Osteocyte (in vitro differentiated cells): Measurements from ENCODE around the gene TRMT112. TPM values are rescaled to one million over a fixed set of nuclear protein-coding genes. Genes with fewer than 3 reads are reported as not detected.
A peak's percentile ranks its signal among the peaks of the same experiment; 100 is the strongest.
"Not testable (repeated sequence)": the region's sequence is repeated elsewhere in the genome, so short reads cannot be mapped to it uniquely, and the experiment has no call there.

Source experiments
- DNase-seq: peaks from one replicate; pipeline ENCODE4 v3.0.0; 2021; ENCODE audit warnings: mixed read lengths; ENCODE audit not compliant: unreplicated experiment; ENCODE audit errors: extremely low spot score
- H3K27ac Mint-ChIP-seq: one replicate; pipeline ENCODE4 v1.8.0; 2021; ENCODE audit warnings: mild to moderate bottlenecking, mixed read lengths; ENCODE audit not compliant: unreplicated experiment
- H3K27me3 Mint-ChIP-seq: one replicate; pipeline ENCODE4 v1.8.0; 2021; ENCODE audit warnings: mixed read lengths; ENCODE audit not compliant: unreplicated experiment
- H3K36me3 Mint-ChIP-seq: one replicate; pipeline ENCODE4 v1.8.0; 2021; ENCODE audit warnings: mixed read lengths; ENCODE audit not compliant: unreplicated experiment
- H3K4me1 Mint-ChIP-seq: one replicate; pipeline ENCODE4 v1.8.0; 2021; ENCODE audit warnings: mixed read lengths; ENCODE audit not compliant: unreplicated experiment
- H3K4me3 Mint-ChIP-seq: one replicate; pipeline ENCODE4 v1.8.0; 2021; ENCODE audit warnings: mild to moderate bottlenecking, moderate library complexity, mixed read lengths; ENCODE audit not compliant: unreplicated experiment
- H3K9me3 Mint-ChIP-seq: one replicate; pipeline ENCODE4 v1.8.0; 2021; ENCODE audit warnings: mixed read lengths; ENCODE audit not compliant: unreplicated experiment
- CTCF ChIP-seq: fragments of 200-600 bp; sonication (generic); IDR thresholded peaks from 2 replicates; pipeline ENCODE4 v1.5.0; 2021; ENCODE audit warnings: antibody characterized with exemption, mild to moderate bottlenecking, moderate library complexity
- total RNA-seq: library from RNA; stranded (reverse); gene quantifications from 2 replicates; pipeline ENCODE4 v1.2.1, GENCODE V29; 2021

TRMT112 gene
- total RNA-seq, 1 donor from 2014 or later: 159 TPM

- H3K9me3 Mint-ChIP-seq: no peaks in the 10 kb centered on the region
- DNase-seq: no peak
- H3K36me3 Mint-ChIP-seq: peaks cover 21% of the 10 kb centered on the region
- no peak for TF ChIP-seq CTCF
- peak overlapping the region; percentile 92 for H3K4me3 Mint-ChIP-seq
- no peaks in the 10 kb centered on the region for H3K27me3 Mint-ChIP-seq
- peak overlapping the region; percentile 99 for H3K27ac Mint-ChIP-seq
- H3K4me1 Mint-ChIP-seq: peaks cover 39% of the 10 kb centered on the region
Observed at GRCh38 chr11:64318766-64319761, 1.7 kb upstream of the TRMT112 start.

- DNase-seq: peak; percentile 98
- Mint-ChIP-seq H3K4me3 (peak within 1 kb of the TSS; percentile 92), H3K4me1 (peaks cover 39% of the 10 kb centered on the region), H3K36me3 (peaks cover 21% of the 10 kb centered on the region), H3K27ac (peak within 1 kb of the TSS; percentile 99), H3K9me3 (no peaks in the 10 kb centered on the region), H3K27me3 (no peaks in the 10 kb centered on the region)
- peak; percentile 45 for TF ChIP-seq CTCF
Observed at GRCh38 chr11:64317961-64318765, 804 bp upstream of the TRMT112 start, which contains the start of gene PRDX5. Gene PRDX5, plus strand, starts transcription at chr11:64318121. Its CDS starts 95 bp downstream, at chr11:64318216.

- peak; percentile 12 for TF ChIP-seq CTCF
- H3K27ac Mint-ChIP-seq: peak overlapping the region; percentile 99
- H3K36me3 Mint-ChIP-seq: peaks cover 19% of the 10 kb centered on the region
- peaks cover 39% of the 10 kb centered on the region for H3K4me1 Mint-ChIP-seq
- H3K4me3 Mint-ChIP-seq: peak overlapping the region; percentile 92
- H3K9me3 Mint-ChIP-seq: no peaks in the 10 kb centered on the region
- H3K27me3 Mint-ChIP-seq: no peaks in the 10 kb centered on the region
- DNase-seq: no peak
Observed at GRCh38 chr11:64316672-64317324, 561 bp downstream of the TRMT112 start.

GRCh38 chr11:64315667-64316526 is 1.5 kb downstream of the TRMT112 start:
- H3K27me3 Mint-ChIP-seq, DNase-seq, H3K9me3 Mint-ChIP-seq: not testable (repeated sequence)
- peak overlapping the region; percentile 92 for H3K4me3 Mint-ChIP-seq
- H3K36me3 Mint-ChIP-seq: peaks cover 12% of the 10 kb centered on the region
- H3K4me1 Mint-ChIP-seq: peaks cover 34% of the 10 kb centered on the region
- H3K27ac Mint-ChIP-seq: peak overlapping the region; percentile 99
